ENCODE results near the gene MAPK7. TPM values are rescaled to one million over a fixed set of nuclear protein-coding genes. Genes with fewer than 3 reads are reported as not detected.

The MAPK7 gene
- total and polyA plus RNA-seq, 2 donors (not counting 3 experiments of a cell fraction or from before 2014, with no cell fraction given) = 16.8 to 30.7 TPM

GRCh38 chr17:19335951-19336631, 42.2 kb upstream of the MAPK7 start:
- intact Hi-C loops (cut with micrococcal nuclease) (no loop called here), dilution Hi-C loops (cut with MboI; ENCODE audit: extremely low pct_ligation_motif_present, low sequenced_read_pairs) (no loop called here)
- Histone ChIP-seq H3K9me3 (replicated peaks; ENCODE audit: control insufficient read depth, insufficient read depth, low read length) (no peaks in the 10 kb centered on the region), H3K9me1 (replicated peaks; ENCODE audit: control insufficient read depth, extremely low read depth, insufficient read depth, low read length) (no peaks in the 10 kb centered on the region), H3K4me3 (replicated peaks in 1 of 3; ENCODE audit: insufficient read depth in 1 of 3, low read depth in 1 of 3, low read length in 3 of 3) (no peak overlapping the region), H3K79me2 (ENCODE audit: control insufficient read depth, insufficient read depth, low read length) (no peaks in the 10 kb centered on the region), H3K9ac (replicated peaks; ENCODE audit: extremely low read depth, insufficient read depth, low read length) (no peak overlapping the region), H3K27ac (ENCODE audit: insufficient read depth, low read depth, low read length) (no peak overlapping the region), H3K4me2 (ENCODE audit: insufficient read depth, low read length) (no peak overlapping the region), H4K20me1 (replicated peaks; ENCODE audit: control insufficient read depth, extremely low read depth, insufficient read depth, low read length) (no peaks in the 10 kb centered on the region), H2AFZ (ENCODE audit: low read depth, low read length) (no peak overlapping the region), H3K27me3 (ENCODE audit: control insufficient read depth in 2 of 2, insufficient read depth in 2 of 2, low read length in 2 of 2) (no peaks in the 10 kb centered on the region), H3K4me1 (ENCODE audit: control insufficient read depth, extremely low read depth, insufficient read depth, low read length) (no peaks in the 10 kb centered on the region), H3K36me3 (ENCODE audit: control insufficient read depth in 2 of 2, extremely low read depth in 1 of 2, insufficient read depth in 2 of 2, low read length in 2 of 2) (peaks cover 0 to 5% of the 10 kb centered on the region in 2 experiments)
- TF ChIP-seq MAX (IDR thresholded peaks at IDR 0.05; ENCODE audit: insufficient read depth, insufficient read length) (no peak), MYC (IDR thresholded peaks at IDR 0.05; ENCODE audit: low read depth, low read length) (no peak), CTCF (IDR thresholded peaks at IDR 0.05; ENCODE audit: extremely low read depth in 1 of 2, insufficient read depth in 1 of 2, low read depth in 1 of 2, low read length in 2 of 2) (no peak), EZH2 (IDR thresholded peaks at IDR 0.05; ENCODE audit: borderline replicate concordance, low read depth, low read length, severe bottlenecking) (no peak), JUN (IDR thresholded peaks at IDR 0.05; ENCODE audit: borderline replicate concordance, insufficient read depth, insufficient read length, low read depth) (no peak), GATA2 (IDR thresholded peaks at IDR 0.05; ENCODE audit: insufficient read depth, insufficient read length, low read depth, low read length) (no peak), FOS (IDR thresholded peaks at IDR 0.05; ENCODE audit: borderline replicate concordance, insufficient read depth, low read length) (no peak), POLR2AphosphoS5 (IDR thresholded peaks at IDR 0.05; ENCODE audit: insufficient read depth, low read depth, low read length) (no peak)
- DNase-seq (ENCODE audit: low read depth, low spot score) (no peak), FAIRE-seq (no peak)
- POLR2A ChIA-PET = no interaction called here
- CTCF ChIA-PET = interaction anchor here (1.1 to 2.7 kb wide), 3 partner anchors 13 to 430 kb away, joined by 4 to 25 read pairs (median 5); no protein-coding TSS in a partner anchor
- BruUV-seq (replicated peaks) = no TSS peak

Measured in endothelial cell of umbilical vein (primary cell).